ENCODE results near the gene PRAMEF9.
"Not testable (repeated sequence)": the region's sequence is repeated elsewhere in the genome, so short reads cannot be mapped to it uniquely, and the experiment has no call there.

PRAMEF9 gene

GRCh38 chr1:13171548-13171947 is at the start of gene PRAMEF9:
Gene PRAMEF9 (plus strand): TSS chr1:13171848. CDS start chr1:13175281, 3,433 bp downstream.
- not testable (repeated sequence) for DNase-seq

GRCh38 chr1:13155909-13156308 is 15.7 kb upstream of the PRAMEF9 start, which contains the start of gene PRAMEF26:
Gene PRAMEF26 (minus strand): TSS chr1:13156009. CDS start chr1:13153095, 2,914 bp downstream.
- not testable (repeated sequence) for DNase-seq

DNA sequence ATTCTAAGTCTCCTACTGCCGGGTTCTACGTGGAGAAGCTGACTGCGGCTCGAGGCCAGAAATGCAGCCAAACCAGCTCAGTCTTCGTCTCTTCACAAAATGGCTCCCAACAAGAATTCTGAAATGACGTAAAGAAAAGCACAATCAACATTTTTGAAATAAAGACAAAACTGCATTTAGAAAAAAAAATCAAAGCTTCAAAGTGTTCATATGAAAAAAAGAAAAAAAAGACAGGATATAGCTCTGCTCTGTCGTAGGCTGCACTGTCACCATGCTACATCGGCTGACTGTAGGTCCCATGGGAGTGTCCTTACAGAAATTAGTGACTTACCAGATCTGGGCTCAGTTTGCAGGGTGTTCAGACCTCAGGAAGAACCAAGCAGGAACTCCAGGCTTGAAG is 6.1 kb upstream of the PRAMEF9 start, which contains the start of gene HNRNPCL4:
TSS of gene HNRNPCL4 (minus strand) at position 101 of the 400 bp plus-strand sequence. CDS start 164 bp downstream, outside the sequence.
- not testable (repeated sequence) for DNase-seq

GRCh38 chr1:13201309-13201708 is 29.7 kb downstream of the PRAMEF9 start, which contains the start of gene PRAMEF13:
Gene PRAMEF13 (minus strand): TSS chr1:13201409. CDS start chr1:13199589, 1,820 bp downstream.
- DNase-seq: not testable (repeated sequence)

GRCh38 chr1:13208712-13209111 is 37.1 kb downstream of the PRAMEF9 start:
- not testable (repeated sequence) for DNase-seq

- not testable (repeated sequence) for DNase-seq
These were observed 45.0 kb downstream of the PRAMEF9 start for GRCh38 chr1:13216619-13217018.

- DNase-seq: not testable (repeated sequence)
These were observed 47.6 kb downstream of the PRAMEF9 start for GRCh38 chr1:13219203-13219602.

DNA sequence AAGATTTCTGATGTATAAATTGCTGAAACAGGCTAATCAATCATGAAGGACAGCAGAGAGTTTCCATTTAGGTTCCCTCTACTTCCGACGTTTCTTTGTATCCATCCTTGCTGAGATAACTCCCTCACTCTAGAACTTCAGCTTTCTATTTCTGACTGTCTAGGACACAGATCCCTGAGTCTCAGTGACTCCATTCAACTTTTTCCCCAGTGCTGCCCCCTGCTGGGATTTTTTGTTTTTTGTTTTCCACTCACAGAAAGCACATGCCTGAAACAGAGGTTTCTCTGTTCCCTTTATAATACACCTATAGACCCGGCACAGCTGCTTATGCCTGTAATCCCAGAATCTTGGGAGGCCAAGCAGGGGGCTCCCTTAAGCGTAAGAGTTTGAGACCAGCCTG is 51.1 kb downstream of the PRAMEF9 start:
- DNase-seq: not testable (repeated sequence)

DNA sequence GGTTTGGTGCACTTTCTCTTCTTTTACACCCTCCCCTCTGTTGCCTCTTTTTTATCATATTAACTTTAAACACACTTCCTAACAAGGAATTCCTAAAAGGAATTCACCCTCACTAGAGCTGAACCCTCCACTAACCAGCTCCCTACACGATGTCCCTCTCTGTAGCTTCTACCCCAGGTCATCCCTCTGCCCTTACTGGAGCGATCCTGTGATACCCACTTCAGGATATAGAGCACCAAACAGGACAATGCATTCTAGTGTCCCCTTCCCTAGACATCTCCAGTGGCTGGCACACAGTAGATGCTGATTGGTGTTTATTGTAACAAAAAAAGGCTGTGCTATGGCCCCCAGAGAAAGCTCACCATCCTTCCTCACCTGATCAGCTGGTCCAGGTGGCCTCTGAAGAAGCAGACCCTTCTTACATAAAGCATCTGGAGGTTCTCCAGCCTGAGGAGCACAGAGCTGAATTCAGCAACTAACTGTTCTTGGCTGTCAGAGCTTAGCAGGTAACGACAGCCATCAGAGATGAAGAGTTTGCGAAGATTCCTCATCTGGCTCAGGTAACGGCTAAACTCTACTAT is 52.9 kb downstream of the PRAMEF9 start:
- no peak for DNase-seq

- not testable (repeated sequence) for DNase-seq
These were observed 54.1 kb downstream of the PRAMEF9 start, which contains the start of gene PRAMEF18 for GRCh38 chr1:13225675-13226204. Gene PRAMEF18 (minus strand): TSS chr1:13226154. CDS start chr1:13226106, 48 bp downstream.

DNA sequence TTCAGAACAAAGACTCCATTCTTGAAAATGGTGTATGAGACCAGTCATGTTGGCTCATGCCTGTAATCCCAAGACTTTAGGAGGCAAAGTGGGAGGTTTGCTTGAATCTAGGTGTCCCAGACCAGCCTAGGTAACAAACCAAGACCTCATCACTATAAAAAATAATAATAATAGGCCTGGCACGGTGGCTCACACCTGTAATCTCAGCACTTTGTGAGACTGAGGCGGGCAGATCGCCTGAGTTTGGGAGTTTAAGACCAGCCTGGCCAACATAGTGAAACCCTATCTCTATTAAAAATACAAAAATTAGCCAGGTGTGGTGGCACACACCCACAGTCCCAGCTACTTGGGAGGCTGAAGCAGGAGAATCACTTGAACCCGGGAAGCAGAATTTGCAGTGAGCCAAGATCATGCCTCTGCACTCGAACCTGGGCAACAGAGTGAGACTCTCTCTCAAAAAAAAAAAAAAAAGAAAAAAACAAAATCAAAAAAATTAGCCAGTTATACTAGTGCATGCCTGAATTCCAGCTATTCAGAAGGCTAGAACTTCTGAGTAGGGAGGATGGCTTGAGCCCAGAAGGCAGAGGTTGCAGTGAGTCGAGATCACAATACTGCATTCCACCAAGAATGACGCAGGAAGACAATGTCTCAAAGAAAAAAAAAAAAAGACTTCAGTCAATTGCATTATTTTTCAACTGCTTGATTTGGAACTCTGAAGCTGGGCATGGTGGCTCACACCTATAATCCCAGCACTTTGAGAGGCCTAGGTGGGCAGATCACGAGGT is 55.8 kb downstream of the PRAMEF9 start:
- DNase-seq: not testable (repeated sequence)

GRCh38 chr1:13228343-13228781 is 56.7 kb downstream of the PRAMEF9 start:
- peak; percentile 30 for DNase-seq

Measured in CD4-positive, alpha-beta T cell treated with Interleukin-15 for 1 hour (primary cell).